Mucosa of stomach (tissue), 1 donor: Measurements from ENCODE around the gene STAP2.

Experiments used
- H3K27me3 ChIP-seq: one replicate; pipeline ENCODE4 v1.7.0; 2013; ENCODE audit warnings: mild to moderate bottlenecking, low read length; ENCODE audit not compliant: control insufficient read depth, insufficient read depth
- H3K36me3 ChIP-seq: one replicate; pipeline ENCODE4 v1.7.0; 2013; ENCODE audit warnings: low read length; ENCODE audit not compliant: control insufficient read depth, insufficient read depth
- H3K4me1 ChIP-seq: one replicate; pipeline ENCODE4 v1.7.0; 2013; ENCODE audit warnings: mild to moderate bottlenecking, low read length; ENCODE audit not compliant: control insufficient read depth, insufficient read depth
- H3K4me3 ChIP-seq: one replicate; pipeline ENCODE4 v1.7.0; 2013; ENCODE audit warnings: low read length
- H3K9ac ChIP-seq: one replicate; pipeline ENCODE4 v1.7.0; 2013; ENCODE audit warnings: mild to moderate bottlenecking, low read length, moderate library complexity
- H3K9me3 ChIP-seq: one replicate; pipeline ENCODE4 v1.7.0; 2013; ENCODE audit warnings: mild to moderate bottlenecking, low read length, moderate library complexity; ENCODE audit not compliant: control insufficient read depth
- donor health status: Pancreatic carcinoma.

Gene STAP2

GRCh38 chr19:4375164-4376027, 36.8 kb upstream of the STAP2 start:
- Histone ChIP-seq H3K4me3 (no peak overlapping the region), H3K4me1 (peaks cover 86% of the 10 kb centered on the region), H3K36me3 (no peaks in the 10 kb centered on the region), H3K9me3 (no peaks in the 10 kb centered on the region), H3K27me3 (no peaks in the 10 kb centered on the region), H3K9ac (peak overlapping the region; percentile 51)

DNA sequence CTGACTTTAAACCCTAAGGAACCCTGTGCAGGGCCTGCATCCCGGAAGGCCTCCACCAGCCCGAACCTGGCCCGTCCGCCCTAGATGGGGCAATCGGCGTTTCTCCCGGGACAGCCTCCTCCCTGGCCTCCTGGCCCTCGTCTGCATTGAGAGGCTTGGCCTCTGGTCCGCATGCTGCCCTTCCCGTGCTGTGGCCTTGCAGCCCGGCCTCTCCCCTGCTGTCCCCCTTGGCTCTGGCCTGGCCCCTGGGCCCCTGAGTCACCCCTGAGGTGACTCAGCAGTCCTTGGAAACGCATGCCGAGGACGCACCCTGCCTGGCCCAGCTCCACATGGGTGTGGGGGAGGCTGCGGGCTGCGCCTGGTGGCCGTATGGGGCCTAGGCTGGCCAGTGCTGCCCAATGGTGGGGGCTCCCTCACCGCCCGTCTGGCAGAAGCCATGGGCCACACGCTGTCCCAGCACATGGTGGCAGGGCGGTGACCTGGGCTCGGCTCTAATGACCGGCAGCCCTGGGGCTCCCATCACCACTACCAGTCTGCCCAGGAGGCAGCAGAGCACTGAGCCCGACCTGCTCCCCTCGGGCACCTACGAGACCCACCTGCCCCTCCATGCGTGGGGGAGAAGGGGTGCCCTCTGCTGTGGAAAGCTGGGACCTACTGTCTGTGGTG, 36.0 kb upstream of the STAP2 start:
- Histone ChIP-seq H3K9ac (peak overlapping the region; percentile 53), H3K27me3 (no peaks in the 10 kb centered on the region), H3K4me3 (no peak overlapping the region), H3K4me1 (peaks cover 86% of the 10 kb centered on the region), H3K9me3 (no peaks in the 10 kb centered on the region), H3K36me3 (no peaks in the 10 kb centered on the region)

- Histone ChIP-seq H3K36me3 (no peaks in the 10 kb centered on the region), H3K4me3 (no peak overlapping the region), H3K27me3 (no peaks in the 10 kb centered on the region), H3K9ac (peak overlapping the region; percentile 53), H3K4me1 (peaks cover 86% of the 10 kb centered on the region), H3K9me3 (no peaks in the 10 kb centered on the region)
These were observed 35.2 kb upstream of the STAP2 start for GRCh38 chr19:4373601-4374497.

- Histone ChIP-seq H3K36me3 (no peaks in the 10 kb centered on the region), H3K4me1 (peaks cover 87% of the 10 kb centered on the region), H3K9me3 (no peaks in the 10 kb centered on the region), H3K27me3 (no peaks in the 10 kb centered on the region), H3K9ac (peak overlapping the region; percentile 53), H3K4me3 (no peak overlapping the region)
These were observed 34.4 kb upstream of the STAP2 start for GRCh38 chr19:4373013-4373367.

- Histone ChIP-seq H3K27me3 (no peaks in the 10 kb centered on the region), H3K4me3 (no peak overlapping the region), H3K4me1 (peaks cover 84% of the 10 kb centered on the region), H3K9me3 (no peaks in the 10 kb centered on the region), H3K36me3 (no peaks in the 10 kb centered on the region), H3K9ac (peak overlapping the region; percentile 53)
These were observed 33.8 kb upstream of the STAP2 start for GRCh38 chr19:4372165-4373012.

DNA sequence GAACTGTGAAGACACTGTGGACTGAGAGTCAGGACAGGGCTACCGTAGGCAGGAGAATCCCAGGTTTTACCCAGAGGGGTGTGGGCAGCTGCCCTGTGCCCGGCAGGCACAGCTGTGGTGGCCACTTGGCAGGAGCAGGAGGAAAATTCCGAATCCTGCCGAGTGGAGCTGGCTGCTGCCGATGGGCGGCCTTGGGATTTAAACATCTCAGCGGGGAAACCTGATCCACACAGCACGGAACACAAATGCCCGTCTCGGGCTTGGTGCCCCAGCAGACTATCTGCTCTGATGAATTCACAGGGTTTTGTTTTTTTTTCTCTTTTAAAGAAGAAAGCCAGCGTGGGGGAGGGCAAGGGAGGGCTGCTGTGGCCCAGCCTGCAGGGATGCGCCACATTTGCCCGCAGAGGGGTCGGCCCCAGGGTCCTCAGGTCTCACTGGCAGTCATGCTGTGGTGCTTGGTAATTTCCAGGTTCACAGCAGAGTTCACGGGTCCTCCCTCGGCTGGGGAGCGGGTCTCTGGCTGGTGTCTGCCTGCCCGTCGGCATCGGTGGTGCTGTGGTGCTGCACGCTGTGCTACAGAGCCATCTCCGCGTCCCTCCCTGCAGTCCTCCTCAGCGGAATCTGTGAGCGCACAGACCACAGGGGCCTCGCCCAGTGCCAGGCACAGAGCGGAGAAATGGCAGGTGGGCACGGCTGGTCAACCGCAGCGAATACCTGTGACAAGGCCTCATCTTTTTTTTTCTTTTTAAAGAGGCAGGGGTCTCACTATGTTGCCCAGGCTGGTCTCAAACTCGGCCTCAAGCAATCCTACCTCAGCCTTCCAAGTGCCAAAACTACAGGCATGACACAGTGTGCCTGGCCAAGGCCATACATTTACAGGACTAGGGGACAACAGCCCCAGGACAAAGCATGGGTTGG, 32.9 kb upstream of the STAP2 start:
- no peak overlapping the region for H3K9ac ChIP-seq

DNA sequence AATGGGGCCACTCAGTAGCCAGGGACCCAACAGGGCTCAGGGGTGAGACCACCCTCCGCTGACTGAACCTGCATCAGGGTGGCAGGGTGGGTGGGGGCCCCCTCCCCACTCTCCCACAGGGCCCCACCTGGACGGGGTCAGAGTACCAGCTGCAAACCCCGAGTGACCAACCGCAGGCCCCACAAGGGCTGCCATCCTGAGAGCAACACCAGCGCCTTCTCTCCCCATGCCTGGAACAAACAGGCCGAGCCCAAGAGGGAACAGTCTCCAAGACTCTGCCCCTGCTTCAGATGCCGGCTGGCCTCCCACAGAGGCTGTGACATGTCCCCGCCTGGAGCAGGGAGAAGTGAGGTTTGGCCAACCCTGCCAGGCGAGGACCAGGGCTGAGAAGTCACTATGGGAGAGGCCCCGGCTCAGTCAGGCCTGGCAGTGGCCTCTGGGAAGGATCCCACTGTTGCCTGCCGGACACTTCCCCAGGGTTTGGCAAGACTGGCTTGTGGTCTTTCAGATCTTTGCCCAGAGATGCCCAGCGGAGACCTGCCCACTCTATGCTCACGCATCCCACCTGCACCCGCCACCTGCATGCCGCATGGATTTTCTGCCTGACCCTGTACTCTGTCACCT, 31.9 kb upstream of the STAP2 start:
- H3K9me3 ChIP-seq: no peaks in the 10 kb centered on the region
- H3K36me3 ChIP-seq: no peaks in the 10 kb centered on the region
- peaks cover 65% of the 10 kb centered on the region for H3K4me1 ChIP-seq
- no peak overlapping the region for H3K4me3 ChIP-seq
- H3K9ac ChIP-seq: peak overlapping the region; percentile 18
- H3K27me3 ChIP-seq: no peaks in the 10 kb centered on the region

More for the DNA sequence above, 32.9 kb upstream of the STAP2 start:
- H3K9me3 ChIP-seq: no peaks in the 10 kb centered on the region
- no peak overlapping the region for H3K4me3 ChIP-seq
- H3K27me3 ChIP-seq: no peaks in the 10 kb centered on the region
- peaks cover 75% of the 10 kb centered on the region for H3K4me1 ChIP-seq
- H3K36me3 ChIP-seq: no peaks in the 10 kb centered on the region

DNA sequence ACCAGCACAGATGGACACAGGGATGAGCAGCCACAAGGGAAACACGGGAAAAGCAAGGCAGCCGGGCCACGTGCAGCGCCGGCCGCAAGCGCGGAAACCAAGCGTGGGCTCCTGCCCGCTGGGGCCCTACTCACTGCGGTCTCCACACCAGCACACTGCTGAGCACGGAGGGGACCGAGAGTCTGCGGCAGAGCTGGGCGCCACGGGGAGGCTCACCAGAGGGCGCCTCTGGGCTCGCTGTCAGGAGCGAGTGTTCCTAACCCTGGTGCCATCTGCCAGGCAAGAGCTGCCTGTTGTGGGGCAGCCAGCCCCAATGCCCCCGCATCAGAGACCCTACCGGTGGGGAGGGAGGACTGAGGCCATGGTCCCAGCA, 31.2 kb upstream of the STAP2 start:
- Histone ChIP-seq H3K4me1 (peaks cover 59% of the 10 kb centered on the region), H3K9me3 (no peaks in the 10 kb centered on the region), H3K27me3 (no peaks in the 10 kb centered on the region), H3K36me3 (no peaks in the 10 kb centered on the region), H3K4me3 (no peak overlapping the region), H3K9ac (peak overlapping the region; percentile 61)

GRCh38 chr19:4369109-4369887, 30.7 kb upstream of the STAP2 start:
- peak overlapping the region; percentile 61 for H3K9ac ChIP-seq
- no peaks in the 10 kb centered on the region for H3K36me3 ChIP-seq
- H3K9me3 ChIP-seq: no peaks in the 10 kb centered on the region
- no peak overlapping the region for H3K4me3 ChIP-seq
- no peaks in the 10 kb centered on the region for H3K27me3 ChIP-seq
- peaks cover 53% of the 10 kb centered on the region for H3K4me1 ChIP-seq
